AG04450 (cell line): ENCODE measurements around the gene RIN3. TPM values are rescaled to one million over a fixed set of nuclear protein-coding genes. Genes with fewer than 3 reads are reported as not detected.

Source experiments
- CTCF ChIA-PET: fragments of 300-600, 350-600 bp; formaldehyde crosslinking; extraction: SDS; loops from one replicate; lab custom pipeline; 2022; ENCODE audit warnings: antibody characterized with exemption, inconsistent platforms; lab: Charles Lee
- POLR2A ChIA-PET: fragments of 350-600 bp; formaldehyde crosslinking; extraction: SDS; loops from one replicate; lab custom pipeline; 2021; ENCODE audit warnings: antibody characterized with exemption, inconsistent platforms; lab: Yijun Ruan, JAX
- DNase-seq: peaks from one replicate; pipeline ENCODE4 v3.0.0-alpha.2; 2011; ENCODE audit warnings: low read depth, low spot score
- H3K27ac ChIP-seq: one replicate; pipeline ENCODE4 v1.5.1; 2012; ENCODE audit warnings: low read depth, low read length, control low read depth
- H3K27me3 ChIP-seq: one replicate; pipeline ENCODE4 v1.6.0; 2012; ENCODE audit warnings: low read length; ENCODE audit not compliant: control insufficient read depth, insufficient read depth
- H3K4me3 ChIP-seq: 2 replicates; pipeline ENCODE4 v1.5.1; 2011; ENCODE audit warnings: mild to moderate bottlenecking, low read depth, low read length, control low read depth
- H3K9me3 ChIP-seq: 2 replicates; pipeline ENCODE4 v1.5.1; 2012; ENCODE audit warnings: low read length; ENCODE audit not compliant: control insufficient read depth, insufficient read depth
- polyA plus RNA-seq: library from polyadenylated mRNA; depleted of rRNA; stranded (reverse); fragments of >200 nt; gene quantifications from 2 replicates; pipeline ENCODE4 v1.2.3, GENCODE V29; 2011
- TF ChIP-seq, protein P1 (sequence below): IDR thresholded peaks from 2 replicates; pipeline ENCODE4 v1.5.1; 2011; ENCODE audit warnings: low read depth, low read length, control low read depth, inconsistent platforms

The RIN3 gene
- polyA plus RNA-seq, 1 experiment, result 3.7 TPM

DNA sequence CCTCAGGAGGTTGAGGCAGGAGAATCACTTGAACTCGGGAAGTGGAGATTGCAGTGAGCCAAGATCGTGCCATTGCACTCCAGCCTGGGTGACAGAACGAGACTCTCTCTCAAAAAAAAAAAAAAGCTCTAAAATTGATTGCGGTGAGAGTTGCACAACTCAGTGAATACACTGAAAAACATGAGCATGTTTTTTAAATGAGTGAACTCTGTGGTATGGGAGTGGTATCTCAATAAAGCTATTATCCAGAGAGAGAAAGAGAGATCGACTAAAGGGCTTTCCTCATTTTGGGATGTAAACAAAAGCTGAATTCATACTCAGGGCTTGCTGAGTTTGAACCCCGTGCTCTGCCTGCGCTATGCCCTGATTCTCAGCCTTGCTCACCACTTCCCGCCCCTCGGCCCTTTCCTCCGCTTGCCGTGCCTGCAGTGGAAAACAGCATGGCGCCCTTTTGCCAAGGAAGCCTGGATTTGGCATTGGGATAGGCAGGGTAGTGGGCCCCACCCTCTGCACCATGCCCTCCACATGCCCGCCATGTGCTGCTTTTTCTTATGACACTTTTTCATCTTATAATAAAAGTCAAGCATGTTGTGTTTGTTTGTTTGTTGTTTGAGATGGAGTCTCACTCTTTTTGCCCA, 132.4 kb downstream of the RIN3 start:
- TF ChIP-seq, protein P1, sequence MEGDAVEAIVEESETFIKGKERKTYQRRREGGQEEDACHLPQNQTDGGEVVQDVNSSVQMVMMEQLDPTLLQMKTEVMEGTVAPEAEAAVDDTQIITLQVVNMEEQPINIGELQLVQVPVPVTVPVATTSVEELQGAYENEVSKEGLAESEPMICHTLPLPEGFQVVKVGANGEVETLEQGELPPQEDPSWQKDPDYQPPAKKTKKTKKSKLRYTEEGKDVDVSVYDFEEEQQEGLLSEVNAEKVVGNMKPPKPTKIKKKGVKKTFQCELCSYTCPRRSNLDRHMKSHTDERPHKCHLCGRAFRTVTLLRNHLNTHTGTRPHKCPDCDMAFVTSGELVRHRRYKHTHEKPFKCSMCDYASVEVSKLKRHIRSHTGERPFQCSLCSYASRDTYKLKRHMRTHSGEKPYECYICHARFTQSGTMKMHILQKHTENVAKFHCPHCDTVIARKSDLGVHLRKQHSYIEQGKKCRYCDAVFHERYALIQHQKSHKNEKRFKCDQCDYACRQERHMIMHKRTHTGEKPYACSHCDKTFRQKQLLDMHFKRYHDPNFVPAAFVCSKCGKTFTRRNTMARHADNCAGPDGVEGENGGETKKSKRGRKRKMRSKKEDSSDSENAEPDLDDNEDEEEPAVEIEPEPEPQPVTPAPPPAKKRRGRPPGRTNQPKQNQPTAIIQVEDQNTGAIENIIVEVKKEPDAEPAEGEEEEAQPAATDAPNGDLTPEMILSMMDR, result no peak
- peak; percentile 59 for DNase-seq
- Histone ChIP-seq H3K27ac (peak overlapping the region; percentile 100), H3K4me3 (no peak overlapping the region), H3K9me3 (peaks cover 11% of the 10 kb centered on the region), H3K27me3 (no peaks in the 10 kb centered on the region)
- CTCF ChIA-PET, result interaction anchor here (1.1 kb wide), 1 partner anchor 12 kb away, joined by 4 read pairs; no protein-coding TSS in a partner anchor
- POLR2A ChIA-PET, result interaction anchor here (0.6 to 2.4 kb wide), 8 partner anchors 9 to 134 kb away, joined by 4 to 18 read pairs (median 4); no protein-coding TSS in a partner anchor

GRCh38 chr14:92646952-92647796, 133.6 kb downstream of the RIN3 start:
- no peak overlapping the region for H3K4me3 ChIP-seq
- TF ChIP-seq, protein P1, result no peak
- peak; percentile 84 for DNase-seq
- POLR2A ChIA-PET, result interaction anchor here (0.7 to 2.4 kb wide), 6 partner anchors 10 to 61 kb away, joined by 3 to 18 read pairs (median 7); no protein-coding TSS in a partner anchor
- CTCF ChIA-PET, result no interaction called here
- H3K9me3 ChIP-seq, result peaks cover 11% of the 10 kb centered on the region
- no peaks in the 10 kb centered on the region for H3K27me3 ChIP-seq
- peak overlapping the region; percentile 100 for H3K27ac ChIP-seq

DNA sequence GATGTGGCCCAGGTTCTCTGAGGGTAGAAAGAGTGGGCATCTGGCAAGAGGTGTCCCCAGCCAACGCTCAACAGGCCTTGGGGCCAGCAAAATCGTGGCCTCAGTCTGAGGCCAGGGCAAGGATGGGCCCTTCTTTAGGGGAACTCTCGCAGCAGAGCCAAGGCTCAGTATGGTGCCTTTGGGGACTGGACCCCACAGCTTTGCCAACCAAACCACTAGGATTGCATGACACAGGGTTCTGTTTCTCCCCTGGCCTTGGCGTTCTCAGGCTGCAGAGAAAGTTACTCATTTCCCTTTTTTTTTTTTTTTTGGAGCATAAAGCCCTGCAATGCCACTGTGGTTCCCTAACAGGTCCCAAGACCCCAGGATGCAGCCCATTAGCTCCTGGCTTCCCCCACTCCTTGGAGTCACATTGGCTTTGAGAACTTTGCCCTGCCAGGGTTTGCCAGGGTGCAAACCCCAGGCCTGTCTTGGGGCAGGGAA, 134.3 kb downstream of the RIN3 start:
- POLR2A ChIA-PET, result interaction anchor here (0.6 to 2.4 kb wide), 6 partner anchors 11 to 61 kb away, joined by 3 to 12 read pairs (median 4); no protein-coding TSS in a partner anchor
- Histone ChIP-seq H3K27me3 (no peaks in the 10 kb centered on the region), H3K9me3 (peaks cover 11% of the 10 kb centered on the region), H3K27ac (peak overlapping the region; percentile 100), H3K4me3 (no peak overlapping the region)
- TF ChIP-seq, protein P1, result no peak
- no peak for DNase-seq
- CTCF ChIA-PET, result no interaction called here

- H3K27me3 ChIP-seq, result no peaks in the 10 kb centered on the region
- H3K9me3 ChIP-seq, result peaks cover 11% of the 10 kb centered on the region
- DNase-seq, result no peak
- no peak overlapping the region for H3K4me3 ChIP-seq
- POLR2A ChIA-PET, result no interaction called here
- H3K27ac ChIP-seq, result peak overlapping the region; percentile 3
- TF ChIP-seq, protein P1, result no peak
- CTCF ChIA-PET, result interaction anchor here (1.2 kb wide), 1 partner anchor 21 kb away, joined by 4 read pairs; no protein-coding TSS in a partner anchor
Measured at GRCh38 chr14:92649066-92649465, 135.5 kb downstream of the RIN3 start.
